A549 (cell line): ENCODE results near the gene MYOD1.

ENCODE experiments used
- CHD2 ChIP-seq: fragments of 150-350 bp; IDR thresholded peaks from 2 replicates; pipeline ENCODE4 v1.6.1; 2014; ENCODE audit warnings: low read length; ENCODE audit not compliant: partially characterized antibody
- GATA3 ChIP-seq: IDR thresholded peaks from 2 replicates; pipeline ENCODE4 v1.6.1; 2012; ENCODE audit warnings: borderline replicate concordance
- HDAC2 ChIP-seq: fragments of 200-600 bp; sonication (generic); IDR thresholded peaks from 2 replicates; pipeline ENCODE4 v1.6.1; 2016
- NR3C1 ChIP-seq: fragments of >200 bp; sonication (Bioruptor Twin); formaldehyde crosslinking; IDR thresholded peaks from 3 replicates; pipeline ENCODE4 v1.6.1; 2017
- PHF8 ChIP-seq: fragments of 200-600 bp; sonication (generic); IDR thresholded peaks from 2 replicates; pipeline ENCODE4 v1.6.1; 2016; ENCODE audit warnings: low read depth, mild to moderate bottlenecking, antibody characterized with exemption, moderate library complexity, borderline replicate concordance
- POLR2A ChIP-seq: IDR thresholded peaks from 2 replicates; pipeline ENCODE4 v1.6.1; 2012; ENCODE audit warnings: mild to moderate bottlenecking, low read length
- RARB ChIP-seq: fragments of 250-450 bp; sonication (Bioruptor Pico); IDR thresholded peaks from 2 replicates; pipeline ENCODE4 v1.8.0; 2021; ENCODE audit warnings: mild to moderate bottlenecking, moderate library complexity
- RCOR1 ChIP-seq: fragments of 150-350 bp; IDR thresholded peaks from 2 replicates; pipeline ENCODE4 v1.6.1; 2014; ENCODE audit warnings: antibody characterized with exemption, low read length, low read depth
- SREBF2 ChIP-seq: fragments of 450-650 bp; IDR thresholded peaks from 2 replicates; pipeline ENCODE4 v1.6.1; 2014; ENCODE audit warnings: mild to moderate bottlenecking, moderate library complexity
- TF ChIP-seq, protein P1 (sequence below): fragments of >200 bp; sonication (Bioruptor Twin); formaldehyde crosslinking; IDR thresholded peaks from 3 replicates; pipeline ENCODE4 v1.5.1; 2016
- TF ChIP-seq, protein P2 (sequence below): IDR thresholded peaks from 2 replicates; pipeline ENCODE4 v1.6.1; 2012

DNA sequence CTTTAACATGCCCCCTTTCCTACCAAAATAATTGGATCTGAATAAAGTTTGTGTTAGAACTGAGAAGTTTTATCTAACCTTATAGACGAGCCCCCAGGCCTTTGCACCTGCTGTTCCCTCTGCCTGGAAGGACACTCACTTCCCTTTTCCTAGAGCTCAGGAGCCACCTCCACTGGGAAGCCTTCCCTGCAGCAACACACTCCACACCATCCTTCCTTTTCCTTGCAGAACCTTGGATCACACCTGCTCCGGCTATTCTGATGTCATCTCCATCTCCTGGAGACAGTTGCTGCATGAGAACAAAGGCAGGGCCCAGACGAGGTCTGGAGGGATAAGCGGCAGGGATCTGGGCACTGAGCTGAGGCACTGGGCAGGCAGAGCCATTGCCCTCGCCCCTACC, 22.6 kb upstream of the MYOD1 start:
- TF ChIP-seq POLR2A, result no peak
- TF ChIP-seq, protein P1, sequence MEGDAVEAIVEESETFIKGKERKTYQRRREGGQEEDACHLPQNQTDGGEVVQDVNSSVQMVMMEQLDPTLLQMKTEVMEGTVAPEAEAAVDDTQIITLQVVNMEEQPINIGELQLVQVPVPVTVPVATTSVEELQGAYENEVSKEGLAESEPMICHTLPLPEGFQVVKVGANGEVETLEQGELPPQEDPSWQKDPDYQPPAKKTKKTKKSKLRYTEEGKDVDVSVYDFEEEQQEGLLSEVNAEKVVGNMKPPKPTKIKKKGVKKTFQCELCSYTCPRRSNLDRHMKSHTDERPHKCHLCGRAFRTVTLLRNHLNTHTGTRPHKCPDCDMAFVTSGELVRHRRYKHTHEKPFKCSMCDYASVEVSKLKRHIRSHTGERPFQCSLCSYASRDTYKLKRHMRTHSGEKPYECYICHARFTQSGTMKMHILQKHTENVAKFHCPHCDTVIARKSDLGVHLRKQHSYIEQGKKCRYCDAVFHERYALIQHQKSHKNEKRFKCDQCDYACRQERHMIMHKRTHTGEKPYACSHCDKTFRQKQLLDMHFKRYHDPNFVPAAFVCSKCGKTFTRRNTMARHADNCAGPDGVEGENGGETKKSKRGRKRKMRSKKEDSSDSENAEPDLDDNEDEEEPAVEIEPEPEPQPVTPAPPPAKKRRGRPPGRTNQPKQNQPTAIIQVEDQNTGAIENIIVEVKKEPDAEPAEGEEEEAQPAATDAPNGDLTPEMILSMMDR, result no peak
- TF ChIP-seq HDAC2, result no peak
- no peak for TF ChIP-seq RCOR1
- TF ChIP-seq, protein P2, sequence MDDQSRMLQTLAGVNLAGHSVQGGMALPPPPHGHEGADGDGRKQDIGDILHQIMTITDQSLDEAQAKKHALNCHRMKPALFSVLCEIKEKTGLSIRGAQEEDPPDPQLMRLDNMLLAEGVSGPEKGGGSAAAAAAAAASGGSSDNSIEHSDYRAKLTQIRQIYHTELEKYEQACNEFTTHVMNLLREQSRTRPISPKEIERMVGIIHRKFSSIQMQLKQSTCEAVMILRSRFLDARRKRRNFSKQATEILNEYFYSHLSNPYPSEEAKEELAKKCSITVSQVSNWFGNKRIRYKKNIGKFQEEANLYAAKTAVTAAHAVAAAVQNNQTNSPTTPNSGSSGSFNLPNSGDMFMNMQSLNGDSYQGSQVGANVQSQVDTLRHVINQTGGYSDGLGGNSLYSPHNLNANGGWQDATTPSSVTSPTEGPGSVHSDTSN, result no peak
- no peak for TF ChIP-seq SREBF2
- no peak for TF ChIP-seq CHD2
- TF ChIP-seq NR3C1, result no peak
- TF ChIP-seq RARB (CRISPR knock-in tag), result no peak
- TF ChIP-seq PHF8, result no peak
- TF ChIP-seq GATA3, result no peak
